Measurements from ENCODE around the gene ZDHHC11B.

The ZDHHC11B gene

DNA sequence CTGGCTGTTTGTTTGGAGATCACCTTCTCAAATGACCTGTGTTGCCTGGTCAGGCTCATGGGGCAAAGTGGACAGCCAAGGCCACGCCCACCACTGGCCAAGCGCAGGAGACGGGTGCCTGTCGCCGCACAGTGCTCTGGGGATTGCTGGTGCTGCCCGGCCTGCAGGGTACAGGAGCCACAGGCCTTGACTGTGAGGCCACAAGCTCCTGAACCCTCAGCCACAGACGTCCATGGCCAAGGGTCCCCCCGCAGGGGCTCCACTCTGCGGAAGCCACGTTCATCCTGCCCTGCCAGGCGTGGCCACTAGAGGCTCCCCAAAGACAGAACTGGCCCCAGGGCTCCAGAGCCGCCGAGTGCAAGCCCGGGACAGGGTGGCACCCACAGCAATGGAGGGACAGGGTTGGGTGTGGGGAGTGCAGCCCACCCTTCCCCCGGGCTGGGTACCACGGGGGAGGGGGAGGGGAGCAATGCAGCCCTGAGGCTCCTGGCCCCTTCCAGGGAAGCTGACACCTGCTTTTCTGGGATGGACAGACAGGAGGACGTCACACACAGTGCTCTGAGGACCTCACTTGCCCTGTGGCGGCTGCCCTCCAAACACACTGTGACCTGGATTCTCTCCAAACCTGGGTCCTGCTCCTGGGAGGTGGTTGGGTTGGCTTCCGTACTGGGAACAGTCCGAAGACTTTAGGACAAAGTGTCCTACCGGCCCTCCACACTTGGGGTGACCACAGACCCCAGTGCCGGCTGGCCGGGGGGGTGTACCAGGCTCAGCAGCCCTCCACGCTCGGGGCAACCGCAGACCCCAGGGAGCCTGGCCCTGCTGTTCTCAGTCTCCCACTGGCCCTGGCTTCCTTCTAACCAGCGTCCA, 112.8 kb downstream of the ZDHHC11B start:
- no peak for DNase-seq

DNA sequence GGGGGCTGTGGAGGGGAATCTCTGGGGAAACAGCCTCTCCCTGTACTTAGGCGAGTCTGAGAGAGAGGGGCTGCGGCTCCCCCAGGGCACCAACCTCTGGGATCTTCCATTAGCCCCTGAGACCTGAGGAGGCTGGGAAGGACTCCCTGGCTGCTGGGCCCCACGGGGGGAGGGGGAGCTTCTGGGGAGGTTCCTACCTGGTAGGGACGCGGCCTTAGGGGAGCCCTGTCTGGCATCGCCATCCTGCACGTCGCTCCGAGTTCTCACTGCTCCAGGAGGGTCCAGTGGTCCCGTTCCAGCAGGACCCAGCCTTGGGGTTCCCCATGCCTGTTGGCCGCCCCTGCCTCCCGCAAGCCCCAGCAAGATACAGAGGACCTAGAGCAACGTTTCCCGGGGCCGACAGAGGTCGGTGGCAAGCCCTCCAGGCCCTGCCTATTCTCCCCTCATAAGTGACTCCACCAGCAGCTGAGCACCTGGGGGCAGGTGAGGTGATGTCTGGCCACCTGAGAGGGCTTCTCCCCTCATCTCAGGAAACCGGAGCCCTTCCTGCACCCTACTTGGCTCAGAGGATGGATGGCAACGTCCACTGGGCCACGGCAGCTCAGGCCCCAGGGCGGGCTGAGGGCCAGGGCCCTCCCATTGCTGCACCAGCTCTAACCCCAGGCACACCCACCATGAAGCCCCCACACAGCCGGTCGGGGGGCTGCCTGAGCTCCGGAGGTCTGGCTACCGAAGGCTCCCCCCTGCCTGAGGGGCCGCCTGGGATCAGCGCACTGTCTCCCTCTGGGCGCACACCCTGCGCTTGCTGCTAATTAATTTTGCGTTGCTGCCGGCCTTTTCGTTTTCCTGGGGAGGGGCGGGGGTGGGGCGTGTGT, 113.9 kb downstream of the ZDHHC11B start:
- DNase-seq, result no peak

DNA sequence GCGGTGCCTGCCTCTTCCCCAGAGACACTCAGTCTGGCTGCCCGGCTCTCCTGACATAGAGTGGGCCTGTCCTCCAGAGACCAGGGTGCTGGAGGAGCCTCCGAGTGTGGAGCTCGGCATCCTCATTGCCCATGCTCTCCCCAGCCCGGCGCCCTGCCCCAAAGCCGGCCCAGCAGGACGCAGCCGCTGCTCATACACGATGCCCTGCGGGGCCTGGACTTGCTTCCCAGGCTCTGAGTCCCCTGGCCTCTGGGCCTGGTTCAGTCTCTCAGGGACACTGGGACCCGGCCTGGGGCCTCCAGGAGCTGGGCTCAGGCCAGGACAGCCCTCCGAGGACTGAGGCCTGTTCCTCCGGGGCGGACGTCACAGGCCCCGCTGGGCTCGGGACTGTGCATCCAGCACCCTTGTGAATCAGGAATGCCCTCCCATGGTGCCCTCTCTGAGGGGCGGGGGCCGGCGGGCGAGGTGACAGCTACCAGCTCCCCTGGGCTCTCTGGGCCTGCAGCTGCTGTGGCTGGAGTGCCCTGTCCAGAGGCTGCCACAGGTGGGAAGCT, 114.6 kb downstream of the ZDHHC11B start:
- no peak for DNase-seq

DNA sequence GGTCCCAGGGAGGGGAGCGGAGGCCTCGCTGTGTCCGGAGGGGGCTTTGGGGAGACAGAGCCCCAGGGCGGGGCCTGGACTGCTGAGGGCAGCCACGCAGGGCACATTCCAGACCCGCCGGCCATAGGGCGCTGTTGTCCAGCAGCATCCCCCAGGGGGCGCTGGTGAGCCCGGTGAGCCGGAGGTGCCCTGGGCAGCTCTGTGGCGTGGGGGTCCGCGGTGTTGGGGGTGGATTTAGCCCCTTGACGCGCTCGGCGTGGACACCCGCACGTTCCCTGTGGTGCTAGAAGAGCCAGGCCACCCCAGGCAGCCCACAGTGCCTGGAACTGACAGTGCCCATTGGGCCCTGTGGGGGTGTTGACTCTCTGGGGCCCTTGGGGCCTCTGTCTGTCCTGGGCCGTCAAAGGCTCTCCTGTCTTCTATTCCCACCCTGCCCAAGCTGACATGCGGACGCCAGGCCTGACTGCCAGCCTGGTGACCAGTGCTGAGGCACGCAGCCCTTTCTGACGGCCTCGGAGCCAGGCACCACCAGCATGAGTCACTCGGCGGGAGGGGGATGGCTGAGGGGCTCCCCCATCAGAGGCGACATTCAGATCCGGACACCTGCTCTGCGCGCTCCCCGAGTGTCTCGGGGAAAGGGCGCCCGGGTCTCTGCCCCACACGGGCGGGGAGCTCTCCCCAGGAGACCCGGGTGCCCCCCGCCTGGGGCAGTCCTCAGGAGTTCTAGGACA, 115.3 kb downstream of the ZDHHC11B start:
- no peak for DNase-seq

DNA sequence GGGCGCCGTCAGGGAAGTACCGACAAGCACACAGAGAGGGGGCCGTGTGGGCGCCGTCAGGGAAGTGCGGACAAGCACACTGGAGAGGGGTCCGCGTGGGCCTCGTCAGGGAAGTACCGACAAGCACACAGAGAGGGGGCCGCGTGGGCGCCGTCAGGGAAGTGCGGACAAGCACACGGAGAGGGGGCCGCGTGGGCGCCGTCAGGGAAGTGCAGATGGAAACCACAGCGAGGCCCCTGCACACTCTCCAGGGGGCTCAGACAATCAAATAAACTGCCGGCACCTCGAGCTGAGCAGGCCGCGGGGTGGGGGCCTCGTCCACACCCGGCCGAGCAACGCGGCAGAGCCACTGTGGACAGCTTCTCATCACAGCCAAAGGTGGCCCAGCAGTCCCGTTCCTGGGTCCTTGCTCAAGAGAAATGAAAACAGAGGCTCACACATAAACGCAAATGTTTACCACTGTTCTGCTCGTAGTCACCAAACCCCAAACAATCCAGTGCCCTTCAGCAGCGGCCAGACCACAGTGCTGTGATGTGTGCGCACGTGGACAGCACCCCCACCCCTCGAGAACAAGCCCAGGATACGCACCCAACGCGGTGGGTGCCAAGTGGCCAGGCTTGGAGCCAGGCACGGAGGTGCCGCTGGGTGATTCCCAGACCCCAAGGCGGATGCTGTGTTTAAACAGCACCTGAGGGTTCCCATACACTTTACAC, 116.1 kb downstream of the ZDHHC11B start:
- no peak for DNase-seq

DNA sequence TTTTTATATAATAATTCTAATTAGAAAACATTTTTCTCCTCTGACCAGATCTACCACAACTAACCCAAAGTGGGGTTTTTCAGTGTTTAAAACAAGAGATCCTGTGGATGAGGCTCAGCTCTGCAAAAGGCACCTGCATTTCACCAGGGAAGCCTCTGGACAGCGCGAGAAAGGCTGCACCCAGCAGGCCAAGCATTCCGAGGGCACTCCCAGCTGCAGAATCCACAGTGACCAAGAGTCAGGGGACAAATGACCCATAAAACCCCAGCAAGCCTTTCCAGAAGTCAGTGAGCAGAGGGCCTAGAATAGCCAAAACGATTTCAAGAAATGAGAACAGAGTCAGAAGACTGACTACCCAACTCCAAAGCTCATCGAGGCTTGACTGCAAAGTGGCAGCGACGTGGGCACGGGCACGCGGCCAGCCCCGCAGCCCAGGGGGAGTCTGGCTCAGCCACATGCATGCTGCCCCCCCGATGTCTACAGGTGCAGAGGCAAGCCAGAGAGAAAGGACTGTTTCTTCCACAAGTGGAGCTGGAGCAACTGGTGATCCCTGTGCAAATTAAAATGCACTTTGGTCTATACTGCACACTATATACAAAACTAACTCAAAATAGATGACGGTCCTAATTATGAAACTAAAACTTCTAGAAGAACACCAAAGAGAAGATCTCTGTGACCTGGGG, 117.6 kb downstream of the ZDHHC11B start:
- DNase-seq, result no peak

DNA sequence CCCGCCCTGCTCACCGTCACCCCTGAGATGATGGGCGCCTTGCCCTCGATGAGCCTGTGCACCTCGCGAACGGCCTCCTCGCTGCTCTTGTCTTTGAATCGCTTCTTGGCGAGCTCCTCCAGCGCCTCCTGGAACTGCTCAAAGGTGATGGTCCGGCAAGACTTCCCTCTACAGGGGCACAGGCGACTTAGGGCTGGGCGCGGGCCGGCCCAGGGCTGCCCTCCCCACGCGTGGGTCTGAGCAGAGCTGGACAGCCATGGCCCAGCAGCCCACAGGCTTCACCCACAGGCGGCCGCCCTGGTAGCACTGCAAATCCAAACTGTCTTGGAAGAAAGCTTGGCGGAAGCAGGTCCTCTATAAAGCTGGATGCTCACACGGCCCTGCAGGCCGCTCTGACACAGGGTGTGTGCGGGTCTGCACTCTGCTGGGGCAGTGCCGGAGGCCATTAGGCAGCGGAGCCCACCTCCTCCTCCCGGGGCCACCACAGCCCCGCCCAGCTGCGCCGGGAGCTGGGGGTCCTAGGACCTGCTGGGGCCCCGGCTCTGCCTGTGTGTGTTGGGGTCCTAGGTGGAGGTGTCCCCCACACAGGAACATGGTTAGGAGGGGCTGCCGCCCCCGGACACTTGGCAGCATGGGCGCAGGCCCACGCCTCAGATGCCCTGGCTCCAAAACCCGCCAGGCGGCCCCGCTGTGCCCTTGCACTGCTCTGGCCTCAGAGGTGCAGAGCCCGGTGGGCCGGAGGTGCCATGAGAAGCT, 118.4 kb downstream of the ZDHHC11B start:
- no peak for DNase-seq

DNA sequence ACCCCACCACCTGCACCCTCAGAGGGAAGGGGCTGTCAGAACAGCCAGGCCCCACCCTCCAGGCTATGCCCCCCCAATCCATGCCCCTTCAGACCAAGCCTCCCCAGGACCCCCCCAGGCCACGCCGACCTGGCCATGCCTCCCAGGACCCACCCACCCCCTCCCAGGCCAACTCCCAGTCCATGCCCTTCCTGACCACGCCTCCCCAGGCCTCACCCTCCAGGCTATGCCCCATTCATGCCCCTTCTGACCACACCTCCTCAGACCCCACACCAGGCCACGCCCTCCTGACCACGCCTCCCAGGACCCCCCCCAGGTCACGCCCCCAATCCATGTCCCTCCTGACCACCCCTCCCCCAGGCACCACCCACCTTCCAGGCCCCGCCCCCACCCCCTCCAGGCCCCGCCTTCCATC, 119.0 kb downstream of the ZDHHC11B start:
- no peak for DNase-seq

DNA sequence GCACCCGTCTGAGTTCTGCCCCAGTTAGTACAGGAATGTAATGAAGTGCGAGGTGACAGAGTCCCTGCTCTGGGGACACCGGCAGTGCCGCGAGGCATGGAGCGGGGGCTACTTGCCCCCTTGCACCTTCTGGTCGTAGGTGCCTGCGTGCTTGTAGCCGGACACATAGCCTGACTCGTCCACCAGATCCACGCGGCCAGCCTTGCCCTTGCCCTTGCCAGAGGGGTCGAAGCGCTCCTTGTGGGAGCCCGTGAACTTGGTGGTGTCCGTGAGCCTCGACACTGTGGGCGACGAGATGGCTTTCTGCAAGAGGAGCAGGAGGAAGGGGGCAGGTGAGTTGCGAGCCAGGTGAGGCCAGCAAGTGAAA, 119.6 kb downstream of the ZDHHC11B start:
- DNase-seq, result no peak

DNA sequence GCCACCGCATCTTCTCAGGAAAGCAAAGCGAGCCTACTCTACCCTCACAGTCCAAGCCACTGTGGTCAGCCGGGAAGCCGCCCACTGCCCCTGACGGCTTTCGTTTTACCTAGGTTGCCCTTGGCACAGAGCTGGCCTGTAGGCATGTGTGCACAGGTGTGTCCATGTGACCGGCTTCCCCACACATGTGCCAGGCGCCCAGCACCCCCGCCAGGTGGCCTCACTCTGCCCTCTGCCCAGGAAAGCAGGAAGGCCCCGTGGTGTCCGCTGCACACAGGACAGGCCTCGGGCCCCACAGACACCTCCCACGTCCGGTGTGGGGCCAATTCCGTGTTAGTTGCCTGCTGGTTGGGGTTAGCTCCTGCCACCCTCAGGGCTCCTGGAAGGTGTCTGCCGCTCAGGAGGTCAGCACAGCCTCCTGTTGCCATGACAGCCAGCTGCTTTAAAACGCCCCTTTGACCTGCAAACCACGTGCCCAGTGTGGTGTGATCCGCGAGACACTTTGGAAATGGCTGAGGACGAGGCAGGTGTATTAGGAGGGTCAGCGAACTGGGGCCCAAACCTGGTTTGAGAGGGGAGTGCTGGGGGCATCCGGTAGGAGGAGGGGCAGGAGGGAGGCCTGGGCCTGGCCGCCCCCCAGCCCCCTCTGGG, 120.1 kb downstream of the ZDHHC11B start:
- DNase-seq, result no peak

DNA sequence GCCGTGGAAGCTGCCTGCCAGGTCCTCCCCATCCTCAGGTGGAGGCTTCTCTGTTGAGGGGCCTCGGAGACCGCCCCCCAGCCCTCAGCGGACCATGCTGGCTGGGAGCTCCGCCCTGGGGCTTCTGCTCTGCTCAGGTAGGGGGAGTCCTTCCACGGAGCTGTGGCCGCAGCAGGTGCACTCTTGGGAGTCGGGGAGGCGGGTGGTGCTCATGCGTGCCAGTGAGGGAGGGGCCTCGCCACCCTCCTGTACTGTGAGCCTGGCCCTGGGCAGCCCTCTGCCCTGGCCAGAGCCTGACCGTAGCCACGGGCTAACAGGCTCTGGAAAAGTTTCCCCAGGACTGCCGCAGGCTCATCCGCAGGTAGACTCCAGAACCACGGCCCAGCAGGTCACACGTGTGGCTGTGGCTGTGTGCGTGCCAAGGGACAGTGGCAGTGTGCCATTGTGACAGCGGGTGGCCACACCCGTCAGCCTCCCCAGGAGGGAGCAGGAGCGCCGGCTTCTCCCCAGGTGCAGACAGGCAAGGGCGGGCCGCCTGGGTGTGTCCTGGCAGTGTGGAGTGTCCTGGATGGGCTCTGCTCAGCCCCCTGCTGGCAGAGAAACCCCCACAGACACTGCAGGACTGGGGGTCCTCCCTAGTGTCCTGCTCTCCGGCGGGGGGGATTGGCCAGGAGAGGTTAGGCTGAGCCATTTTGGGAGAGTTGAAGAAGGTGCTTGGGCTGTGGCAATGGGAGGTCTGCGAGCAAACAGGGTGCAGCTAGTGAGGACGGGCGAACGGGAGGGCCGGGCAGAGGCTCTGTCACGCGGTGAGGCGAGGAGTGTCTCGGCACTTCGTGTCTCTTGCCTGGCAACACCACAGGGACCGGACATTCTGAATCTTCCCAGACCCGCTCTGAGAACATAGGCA, 120.8 kb downstream of the ZDHHC11B start:
- no peak for DNase-seq

DNA sequence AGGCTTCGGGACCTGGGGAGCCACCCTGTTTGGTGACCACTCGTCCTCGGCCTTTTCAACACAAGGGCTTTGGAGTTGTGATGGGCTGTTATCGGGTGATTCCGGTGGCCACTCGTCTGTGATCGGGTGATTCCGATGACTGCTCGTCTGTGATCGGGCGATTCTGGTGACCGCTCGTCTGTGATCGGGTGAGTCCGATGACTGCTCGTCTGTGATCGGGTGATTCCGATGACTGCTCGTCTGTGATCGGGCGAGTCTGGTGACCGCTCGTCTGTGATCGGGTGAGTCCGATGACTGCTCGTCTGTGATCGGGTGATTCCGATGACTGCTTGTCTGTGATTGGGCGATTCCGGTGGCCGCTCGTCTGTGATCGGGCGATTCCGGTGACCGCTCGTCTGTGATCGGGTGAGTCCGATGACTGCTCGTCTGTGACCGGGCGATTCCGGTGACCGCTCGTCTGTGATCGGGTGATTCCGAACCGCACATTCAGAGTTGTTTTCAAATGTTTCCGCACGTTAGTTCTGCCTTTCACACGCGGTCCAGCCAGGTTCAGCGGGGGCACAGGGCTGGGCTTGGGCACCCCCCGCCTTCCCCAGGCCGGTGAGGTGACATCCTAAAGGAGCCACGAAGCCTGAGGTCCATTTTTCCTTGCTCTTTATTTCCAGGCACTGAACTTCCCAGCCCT, 121.6 kb downstream of the ZDHHC11B start:
- no peak for DNase-seq

DNA sequence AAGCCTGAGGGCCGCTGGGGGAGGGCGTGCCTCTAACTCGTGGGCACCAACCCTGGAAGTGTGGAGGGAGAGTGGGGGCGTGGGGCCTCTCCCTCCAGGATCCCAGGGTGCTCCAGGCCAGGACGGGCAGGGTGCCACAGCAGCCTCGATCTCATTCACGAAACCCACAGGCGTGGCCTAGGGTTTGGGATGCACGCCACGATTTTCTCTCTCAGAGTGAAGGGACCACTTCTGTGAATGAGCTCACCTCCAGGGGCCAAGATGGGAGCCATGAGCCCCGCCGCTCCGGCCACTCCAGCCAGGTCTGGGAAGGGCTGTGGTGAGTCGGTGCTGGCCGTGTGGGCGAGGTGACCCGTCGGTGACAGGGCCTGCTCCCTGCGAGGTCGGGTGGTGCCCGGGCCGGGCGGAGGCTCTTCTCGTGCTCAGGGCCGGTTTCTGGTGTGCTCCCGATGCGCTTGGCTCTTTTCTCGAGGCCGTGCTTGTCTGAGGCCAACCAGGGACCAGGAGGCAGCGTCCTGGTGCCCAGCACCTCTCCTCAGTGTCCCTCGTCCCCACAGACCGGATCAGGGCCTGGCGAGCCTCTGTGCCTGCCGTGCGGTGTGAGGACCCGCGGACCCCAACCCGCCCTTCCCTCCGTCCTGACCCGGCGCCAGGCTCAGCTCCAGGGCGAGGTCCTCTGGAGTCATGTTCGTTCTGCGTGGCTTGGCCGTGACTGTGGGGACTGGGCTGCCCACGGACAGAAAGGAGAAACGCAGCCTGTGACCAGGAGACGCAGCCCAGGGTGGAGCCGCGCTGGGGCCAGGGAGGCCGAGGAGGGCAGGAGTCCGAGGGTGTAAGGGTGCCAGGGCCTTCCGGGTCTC, 122.4 kb downstream of the ZDHHC11B start:
- no peak for DNase-seq

DNA sequence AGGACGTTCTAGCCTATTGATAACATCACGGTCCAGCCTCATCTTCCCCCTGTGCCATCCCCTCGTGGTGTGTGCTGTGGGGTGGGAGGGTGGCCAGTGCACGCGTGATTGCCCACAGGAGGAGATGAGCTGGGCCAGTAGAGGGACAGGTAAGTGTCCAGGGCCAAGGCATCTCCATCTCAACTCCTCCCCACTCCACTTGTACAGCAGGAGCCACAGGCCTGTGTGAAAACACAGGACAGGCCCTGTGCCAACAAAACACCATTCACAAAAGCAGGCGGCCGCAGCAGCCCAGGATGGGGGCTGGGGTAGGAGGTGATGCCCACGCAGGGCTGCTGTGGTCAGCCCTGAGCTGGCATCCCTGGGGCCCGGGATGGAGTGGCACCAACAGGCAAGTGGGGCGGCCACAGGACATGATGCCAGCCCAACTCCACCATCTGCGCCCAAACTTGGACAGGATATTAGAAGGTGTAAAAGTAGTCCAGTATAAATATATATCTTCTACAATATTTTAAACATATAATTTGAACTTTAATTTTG, 124.0 kb downstream of the ZDHHC11B start:
- no peak for DNase-seq
